Measurements from ENCODE around the gene SEPTIN8.

Gene SEPTIN8

GRCh38 chr5:132759114-132760048, 17.7 kb downstream of the SEPTIN8 start:
- Histone ChIP-seq H3K36me3 (replicated peaks) (peaks cover 40% of the 10 kb centered on the region), H3K27ac (no peak overlapping the region), H3K4me3 (ENCODE audit: low read depth, low read length) (no peak overlapping the region), H3K27me3 (replicated peaks) (no peaks in the 10 kb centered on the region)
- DNase-seq: no peak
- in situ Hi-C loops (cut with HindIII; ENCODE audit: low pct_ligation_motif_present, low sequenced_read_pairs): no loop called here
- no peak for TF ChIP-seq CTCF (IDR thresholded peaks at IDR 0.05; ENCODE audit: low read depth, low read length, missing control alignments)

GRCh38 chr5:132758451-132758850, 18.6 kb downstream of the SEPTIN8 start:
- no peak for DNase-seq
- in situ Hi-C loops (cut with HindIII; ENCODE audit: low pct_ligation_motif_present, low sequenced_read_pairs): no loop called here
- Histone ChIP-seq H3K27ac (no peak overlapping the region), H3K36me3 (replicated peaks) (peaks cover 36% of the 10 kb centered on the region), H3K27me3 (replicated peaks) (no peaks in the 10 kb centered on the region), H3K4me3 (ENCODE audit: low read depth, low read length) (no peak overlapping the region)
- no peak for TF ChIP-seq CTCF (IDR thresholded peaks at IDR 0.05; ENCODE audit: low read depth, low read length, missing control alignments)

GRCh38 chr5:132756542-132756941, 20.5 kb downstream of the SEPTIN8 start:
- H3K27ac ChIP-seq: no peak overlapping the region
- H3K27me3 ChIP-seq (replicated peaks): no peaks in the 10 kb centered on the region
- H3K36me3 ChIP-seq (replicated peaks): peaks cover 23% of the 10 kb centered on the region
- no peak for TF ChIP-seq CTCF (IDR thresholded peaks at IDR 0.05; ENCODE audit: low read depth, low read length, missing control alignments)
- in situ Hi-C loops (cut with HindIII; ENCODE audit: low pct_ligation_motif_present, low sequenced_read_pairs): no loop called here
- no peak for DNase-seq
- no peak overlapping the region for H3K4me3 ChIP-seq (ENCODE audit: low read depth, low read length)

- peak; percentile 28 for DNase-seq
- H3K36me3 ChIP-seq (replicated peaks): peaks cover 14% of the 10 kb centered on the region
- H3K27ac ChIP-seq: no peak overlapping the region
- no peaks in the 10 kb centered on the region for H3K27me3 ChIP-seq (replicated peaks)
- no peak overlapping the region for H3K4me3 ChIP-seq (ENCODE audit: low read depth, low read length)
- in situ Hi-C loops (cut with HindIII; ENCODE audit: low pct_ligation_motif_present, low sequenced_read_pairs): no loop called here
- peak; percentile 52 for TF ChIP-seq CTCF (IDR thresholded peaks at IDR 0.05; ENCODE audit: low read depth, low read length, missing control alignments)
These were observed 22.1 kb downstream of the SEPTIN8 start for GRCh38 chr5:132754947-132755346.

GRCh38 chr5:132754111-132754510, 22.9 kb downstream of the SEPTIN8 start:
- in situ Hi-C loops (cut with HindIII; ENCODE audit: low pct_ligation_motif_present, low sequenced_read_pairs): no loop called here
- Histone ChIP-seq H3K4me3 (ENCODE audit: low read depth, low read length) (no peak overlapping the region), H3K27me3 (replicated peaks) (no peaks in the 10 kb centered on the region), H3K36me3 (replicated peaks) (peaks cover 6% of the 10 kb centered on the region), H3K27ac (no peak overlapping the region)
- no peak for TF ChIP-seq CTCF (IDR thresholded peaks at IDR 0.05; ENCODE audit: low read depth, low read length, missing control alignments)
- DNase-seq: no peak
